TTC549 (cell line): ENCODE data around the gene RBM12.
"Not testable (repeated sequence)": the region's sequence is repeated elsewhere in the genome, so short reads cannot be mapped to it uniquely, and the experiment has no call there.

Experiments used
- FAIRE-seq: peaks from 2 replicates; lab custom pipeline; 2012; peaks lifted over from hg19 to GRCh38; lab: Jason Lieb, UNC

RBM12 gene

DNA sequence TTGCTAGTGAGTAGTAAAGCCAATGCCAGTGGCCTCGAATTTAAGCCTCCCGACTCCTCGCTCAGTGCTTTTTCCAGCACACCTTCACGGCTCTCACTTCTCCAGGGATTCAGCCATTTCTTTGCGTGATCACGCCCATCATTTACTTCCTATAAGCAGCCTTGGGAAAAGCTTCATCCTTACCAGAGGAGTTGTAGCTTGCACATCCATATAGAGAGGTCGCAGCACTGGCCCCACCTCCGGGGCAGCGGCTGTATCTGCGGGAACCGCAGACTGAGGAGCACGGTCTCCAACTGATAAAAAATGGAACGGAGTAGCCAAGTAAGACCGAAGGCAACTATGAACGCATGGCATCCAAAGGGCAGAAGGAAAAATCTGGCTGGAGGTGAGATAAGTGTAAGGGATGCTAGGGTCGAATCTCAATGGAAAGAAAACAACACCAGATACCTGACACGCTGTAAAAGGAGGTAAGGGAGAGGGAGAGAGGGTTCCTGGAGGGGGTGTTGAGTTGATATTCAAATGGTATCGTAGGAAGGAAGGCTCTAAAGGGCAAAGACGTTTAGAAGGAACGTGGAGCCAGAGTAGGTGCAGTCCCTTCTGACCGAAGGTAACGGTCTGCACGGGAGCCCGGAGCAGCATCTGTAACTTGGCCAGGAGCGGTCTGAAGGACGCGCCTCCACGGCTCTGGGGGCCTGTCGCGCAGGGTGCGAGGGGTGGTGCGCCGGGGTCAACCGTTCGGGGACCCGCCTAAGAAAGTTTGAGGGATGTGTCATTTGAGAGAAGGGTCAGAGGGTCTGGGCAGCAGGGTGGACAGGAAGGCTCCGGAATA lies 33.8 kb upstream of the RBM12 start:
- FAIRE-seq, result no peak

DNA sequence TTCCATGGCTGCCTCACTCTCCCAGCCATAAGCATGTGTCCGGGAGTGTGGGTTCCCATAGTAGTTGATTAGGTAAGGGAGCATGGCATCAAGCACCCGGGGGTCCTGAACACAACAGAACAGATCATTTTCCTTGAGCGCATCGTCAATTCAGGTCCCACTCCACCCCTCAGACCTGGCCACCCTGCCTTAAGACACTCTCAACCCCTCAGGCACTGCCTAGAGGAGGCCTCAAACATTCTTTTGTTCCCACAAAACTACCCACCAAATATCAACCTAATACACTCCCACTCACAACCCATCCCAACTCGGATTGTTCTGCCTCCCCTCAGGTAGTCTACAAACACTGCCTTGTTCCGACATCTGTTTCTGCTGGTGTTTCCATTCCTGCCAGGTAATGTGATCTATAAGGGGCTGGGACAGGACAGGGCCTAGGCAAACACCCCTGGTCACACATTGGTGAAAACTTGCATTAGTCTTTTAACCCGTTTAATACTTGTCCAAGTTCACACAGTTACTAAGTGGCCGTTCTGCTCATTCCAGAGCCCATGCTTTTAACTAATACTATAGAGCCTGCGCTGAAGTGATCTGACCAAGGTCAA lies 33.1 kb upstream of the RBM12 start:
- FAIRE-seq, result no peak

DNA sequence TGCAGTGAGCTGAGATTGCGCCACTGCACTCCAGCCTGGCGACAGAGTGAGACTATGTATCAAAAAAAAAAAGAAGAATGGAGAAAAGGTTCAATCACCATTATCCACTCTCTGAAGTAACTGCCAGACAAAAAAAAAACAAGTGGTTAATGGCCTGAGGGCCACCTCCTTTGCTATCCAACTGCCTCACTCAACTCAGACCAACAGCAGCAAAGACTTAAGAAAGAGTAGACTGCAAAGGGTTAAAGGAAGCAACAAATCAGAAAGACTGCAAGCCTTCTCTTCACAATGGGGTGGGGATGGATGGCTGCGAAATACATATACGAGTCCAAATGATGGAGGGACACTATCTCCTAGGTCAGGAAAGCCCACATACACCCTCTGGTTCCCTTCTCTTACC lies 31.3 kb upstream of the RBM12 start:
- no peak for FAIRE-seq

DNA sequence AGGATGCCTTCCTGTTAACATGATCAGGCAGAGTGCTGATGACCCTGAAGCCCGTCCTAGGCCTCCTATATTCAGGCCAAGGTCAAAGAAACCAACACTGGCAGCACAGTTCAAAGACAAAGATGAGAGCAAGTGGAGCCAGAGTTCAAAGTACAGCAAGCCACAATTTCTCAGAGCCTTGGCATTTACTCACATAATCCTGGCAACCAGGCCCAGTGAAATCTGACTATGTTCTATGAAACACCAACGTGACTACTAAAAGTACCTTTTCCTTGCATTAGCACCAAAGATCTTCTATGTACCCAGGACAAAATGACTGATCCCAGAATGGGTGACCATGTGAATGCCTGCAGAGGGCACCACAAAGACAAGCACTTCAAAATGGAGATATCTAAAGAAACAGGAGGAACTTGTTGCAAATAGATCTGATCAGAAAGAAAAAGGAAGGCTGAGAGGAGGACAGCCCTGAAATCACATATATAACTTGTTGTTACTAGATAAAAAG lies 30.6 kb upstream of the RBM12 start:
- FAIRE-seq, result no peak

DNA sequence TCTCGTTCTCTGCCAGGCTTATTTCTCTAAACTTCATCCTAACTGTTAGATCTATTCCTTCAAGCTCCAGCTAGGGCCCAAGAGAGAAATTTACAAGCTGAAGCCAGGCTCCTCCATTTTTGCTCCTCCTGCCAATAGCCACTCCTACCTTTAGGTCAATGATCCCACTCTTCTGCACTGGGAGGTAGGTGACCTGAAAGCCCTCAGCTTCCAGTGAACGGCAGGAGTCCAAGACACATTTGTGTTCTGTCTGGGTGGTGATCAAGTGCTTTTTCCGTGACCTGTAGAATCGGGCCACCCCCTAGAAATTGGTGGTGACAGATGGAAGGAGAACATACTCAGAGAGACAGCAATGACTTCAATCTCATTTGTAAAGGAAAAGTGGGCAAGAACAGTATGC lies 25.6 kb upstream of the RBM12 start:
- FAIRE-seq, result no peak

DNA sequence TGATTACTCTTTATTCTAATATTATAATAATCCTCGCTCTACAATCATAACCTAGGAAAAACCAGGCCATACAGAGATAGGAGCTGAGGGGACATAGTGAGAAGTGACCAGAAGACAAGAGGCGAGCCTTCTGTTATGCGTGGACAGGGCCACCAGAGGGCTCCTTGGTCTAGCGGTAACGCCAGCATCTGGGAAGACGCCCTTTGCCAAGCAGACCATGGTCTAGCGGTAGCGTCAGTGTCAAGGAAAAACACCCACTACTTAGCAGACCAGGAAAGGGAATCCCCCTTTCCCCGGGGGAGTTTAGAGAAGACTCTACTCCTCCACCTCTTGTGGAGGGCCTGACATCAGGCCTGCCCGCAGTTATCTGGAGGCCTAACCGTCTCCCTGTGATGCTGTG lies 22.2 kb upstream of the RBM12 start:
- FAIRE-seq, result not testable (repeated sequence)

DNA sequence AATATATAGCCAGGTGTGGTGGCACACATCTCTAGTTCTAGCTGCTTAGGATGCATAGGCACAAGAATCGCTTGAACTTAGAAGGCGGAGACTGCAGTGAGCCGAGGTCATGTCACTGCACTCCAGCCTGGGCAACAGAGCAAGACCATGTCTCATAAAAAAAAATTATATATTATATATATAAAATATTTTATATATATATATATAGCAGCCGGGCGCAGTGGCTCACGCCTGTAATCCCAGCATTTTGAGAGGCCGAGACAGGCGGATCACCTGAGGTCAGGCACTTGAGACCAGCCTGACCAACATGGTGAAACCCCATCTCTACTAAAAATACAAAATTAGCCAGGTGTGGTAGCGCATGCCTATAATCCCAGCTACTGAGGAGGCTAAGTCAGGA lies 20.7 kb upstream of the RBM12 start:
- not testable (repeated sequence) for FAIRE-seq

DNA sequence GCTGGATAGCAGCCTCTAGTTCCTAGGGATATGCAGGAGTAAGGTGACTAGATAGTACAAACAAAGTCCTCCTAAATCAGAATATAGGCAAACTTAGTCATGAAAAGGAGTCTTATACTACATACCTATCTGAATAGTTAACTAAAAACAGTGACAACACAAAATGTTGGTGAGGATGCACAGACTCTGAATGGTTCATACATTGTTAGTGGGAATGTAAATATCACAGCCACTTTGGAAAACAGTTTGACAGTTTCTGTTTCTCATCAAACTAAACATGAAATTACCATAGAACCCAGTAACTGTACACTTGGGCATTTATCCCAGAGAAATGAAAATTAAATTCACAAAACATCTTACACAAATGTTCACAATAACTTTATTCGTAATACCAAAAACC lies 17.3 kb upstream of the RBM12 start:
- FAIRE-seq, result no peak

DNA sequence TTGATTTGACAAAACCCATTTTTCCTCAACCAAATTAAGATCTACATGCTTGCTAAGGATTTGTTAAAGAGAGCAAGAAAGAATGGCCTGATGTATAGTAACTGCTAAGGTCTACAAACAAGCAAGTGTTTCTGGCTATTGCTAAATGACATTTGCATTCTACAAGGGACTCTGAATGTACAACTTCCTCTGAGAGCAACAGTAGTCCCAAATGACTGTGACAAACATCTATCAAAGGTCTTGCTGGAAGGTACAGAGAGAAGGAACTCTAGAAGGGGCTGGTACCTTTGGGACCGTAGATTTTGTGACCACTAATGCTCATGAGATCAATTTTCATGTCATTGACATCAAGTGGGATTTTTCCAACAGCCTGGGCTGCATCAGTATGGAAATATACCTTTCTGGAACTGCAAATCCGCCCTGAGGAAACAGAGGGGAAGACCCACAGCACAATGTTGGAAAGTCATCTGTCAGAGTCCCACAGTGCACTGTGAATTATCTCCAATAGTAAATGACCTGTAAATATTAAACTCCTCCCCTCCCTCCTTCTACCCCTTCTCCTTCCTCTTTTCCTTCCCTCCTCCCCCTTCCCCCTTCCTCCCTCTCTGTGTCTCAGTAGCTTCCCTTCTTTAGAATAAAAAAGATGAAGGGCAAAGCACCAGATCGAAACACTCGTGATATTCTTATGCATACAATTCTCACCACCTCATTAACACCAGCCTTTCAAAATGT lies 15.9 kb upstream of the RBM12 start:
- no peak for FAIRE-seq

DNA sequence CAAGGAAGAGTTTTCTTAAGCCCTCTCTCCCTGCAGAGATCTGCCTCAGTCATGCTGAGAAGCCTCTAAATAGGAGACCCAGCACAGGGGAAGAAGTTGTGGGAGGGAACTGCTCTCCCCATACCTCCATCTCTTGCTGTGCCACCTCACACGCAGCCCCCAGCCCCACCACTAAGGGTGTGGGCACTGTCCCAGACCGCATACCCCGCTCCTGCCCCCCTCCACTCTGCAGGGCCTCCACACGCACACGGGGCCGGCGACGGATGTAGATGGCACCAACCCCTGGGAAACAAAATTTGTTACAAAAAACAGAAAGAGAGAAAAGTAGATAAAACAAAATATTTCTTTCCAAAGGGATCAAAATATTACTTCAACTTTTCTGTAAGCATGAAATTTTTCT lies 10.2 kb upstream of the RBM12 start:
- no peak for FAIRE-seq

DNA sequence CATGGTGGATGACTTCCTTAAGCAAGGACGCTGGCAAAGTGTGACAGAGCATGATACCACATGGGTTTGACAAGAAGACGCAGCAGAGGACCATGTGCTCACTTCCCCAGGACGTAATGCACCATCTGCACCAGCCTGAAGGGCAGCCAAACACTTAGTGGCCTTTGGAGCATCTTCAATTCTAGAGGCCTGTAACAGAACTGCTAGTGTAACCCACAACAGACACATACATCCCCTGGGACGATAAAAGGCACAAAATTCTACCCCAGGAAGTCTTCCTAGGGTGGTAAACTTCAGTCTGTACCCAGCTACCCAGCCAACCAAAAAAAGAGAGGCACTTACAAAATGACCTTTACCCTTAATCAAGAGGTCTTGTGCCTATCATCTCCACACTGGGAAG lies 9.2 kb upstream of the RBM12 start:
- no peak for FAIRE-seq

DNA sequence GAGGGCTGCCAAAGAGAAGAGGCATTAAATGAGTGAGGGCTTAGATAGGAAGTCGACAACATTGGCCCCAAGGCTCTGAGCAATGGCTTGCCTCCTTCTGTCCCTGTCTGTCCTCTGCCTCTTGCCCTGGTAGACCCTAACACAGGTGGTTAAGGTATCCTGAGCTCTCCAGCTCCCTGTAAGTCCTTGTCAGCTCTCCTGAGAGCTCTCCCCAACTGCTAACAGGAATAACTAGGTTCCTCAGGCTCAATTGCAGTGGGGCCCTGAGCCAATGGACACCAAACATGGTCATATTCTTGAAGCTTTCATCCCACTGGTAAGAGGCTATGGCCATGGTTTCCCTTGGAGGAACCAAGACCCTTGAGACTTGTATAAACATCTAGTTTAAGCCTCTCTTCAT lies 5.0 kb upstream of the RBM12 start:
- no peak for FAIRE-seq

DNA sequence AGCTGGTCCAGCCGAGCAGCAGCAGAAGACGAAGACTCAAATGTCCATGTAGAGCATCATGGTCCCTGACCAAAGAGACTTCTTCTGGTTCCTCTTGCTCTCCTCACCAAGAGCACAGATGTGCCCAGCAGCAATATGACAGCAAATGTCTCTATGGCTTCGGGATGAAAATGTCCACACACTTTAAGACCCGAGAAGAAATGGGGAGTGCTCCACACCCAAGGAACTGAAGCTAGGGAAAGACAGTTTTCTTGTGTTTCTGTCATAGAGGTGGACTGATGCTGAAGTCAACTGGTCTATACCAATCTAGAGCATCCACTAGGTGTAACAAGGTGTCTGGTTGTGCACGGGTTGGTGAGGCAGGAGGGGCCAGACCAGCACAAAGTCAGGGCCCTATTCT lies 4.5 kb upstream of the RBM12 start:
- no peak for FAIRE-seq

DNA sequence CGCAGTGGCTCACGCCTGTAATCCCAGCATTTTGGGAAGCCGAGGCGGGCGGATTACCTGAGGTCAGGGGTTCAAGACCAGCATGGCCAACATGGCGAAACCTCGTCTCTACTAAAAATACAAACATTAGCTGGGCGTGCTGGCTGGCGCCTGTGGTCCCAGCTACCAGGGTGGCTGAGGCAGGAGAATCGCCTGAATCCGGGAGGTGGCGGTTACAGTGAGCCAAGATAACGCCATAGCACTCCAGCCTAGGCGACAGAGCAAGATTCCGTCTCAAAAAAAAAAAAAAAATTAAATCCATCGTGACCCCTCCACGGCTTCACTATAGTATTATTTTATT lies 1.2 kb upstream of the RBM12 start:
- FAIRE-seq, result no peak

DNA sequence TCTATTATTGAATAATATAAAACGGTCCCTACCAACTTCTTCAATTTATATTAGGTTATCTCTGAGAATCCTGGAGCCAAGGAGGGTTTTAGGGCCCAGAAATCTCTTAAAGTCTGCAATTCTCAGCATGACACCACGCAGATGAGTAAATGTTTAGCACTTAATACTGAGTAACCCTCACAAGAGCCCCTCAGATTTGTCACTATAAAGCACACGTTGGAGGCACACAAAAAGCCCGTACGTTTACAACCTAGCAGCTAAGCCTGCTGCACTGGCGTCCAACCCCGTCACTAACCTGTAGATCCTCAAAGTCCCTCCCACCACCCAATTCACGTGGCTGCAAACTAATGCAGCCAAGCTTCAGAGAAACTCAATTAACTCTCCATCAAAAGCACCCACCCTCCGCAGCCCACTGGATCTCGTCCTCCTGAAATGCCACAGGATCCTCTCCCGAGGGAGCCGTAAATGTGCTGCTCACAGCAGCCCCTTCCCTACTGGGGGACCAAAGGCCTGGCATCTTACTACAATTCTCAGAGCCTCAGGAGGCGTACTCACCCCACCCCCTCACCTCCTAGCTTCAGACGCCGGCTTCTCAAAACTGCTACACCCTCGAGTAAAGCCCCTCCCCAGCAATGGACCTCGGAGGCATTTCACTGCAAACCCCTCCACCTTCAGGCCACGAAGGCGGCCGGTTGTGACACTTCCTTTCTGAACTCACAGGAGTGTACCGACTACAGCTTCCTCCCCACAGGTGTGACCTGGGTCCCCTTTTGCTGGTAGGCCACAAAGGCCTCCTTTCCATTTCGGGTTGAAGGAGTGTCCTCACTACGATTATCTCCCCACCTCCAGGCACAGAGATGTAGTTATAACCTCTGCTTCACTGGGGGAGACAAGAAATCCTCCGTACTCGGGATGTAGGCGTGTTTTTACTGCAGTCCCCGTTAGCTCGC lies 909 bp downstream of the RBM12 start:
- no peak for FAIRE-seq

DNA sequence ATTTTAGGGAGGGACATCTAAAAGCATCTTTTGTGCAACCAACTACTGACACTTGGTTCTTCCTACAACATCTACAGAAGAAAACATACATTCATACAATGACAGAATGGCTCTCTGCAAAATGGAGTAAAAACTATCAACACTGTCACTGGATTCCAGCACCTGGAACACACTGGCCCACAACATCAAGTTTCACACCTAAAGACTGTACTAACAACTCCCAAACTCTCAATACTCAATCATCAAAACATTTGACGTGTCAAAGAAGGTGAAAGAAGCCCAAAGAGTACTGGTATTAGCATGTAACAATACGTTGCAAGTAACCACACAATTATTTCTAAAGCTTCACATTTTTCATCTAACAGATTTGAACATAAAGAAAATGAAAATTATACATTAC lies 2.1 kb downstream of the RBM12 start:
- FAIRE-seq, result no peak

DNA sequence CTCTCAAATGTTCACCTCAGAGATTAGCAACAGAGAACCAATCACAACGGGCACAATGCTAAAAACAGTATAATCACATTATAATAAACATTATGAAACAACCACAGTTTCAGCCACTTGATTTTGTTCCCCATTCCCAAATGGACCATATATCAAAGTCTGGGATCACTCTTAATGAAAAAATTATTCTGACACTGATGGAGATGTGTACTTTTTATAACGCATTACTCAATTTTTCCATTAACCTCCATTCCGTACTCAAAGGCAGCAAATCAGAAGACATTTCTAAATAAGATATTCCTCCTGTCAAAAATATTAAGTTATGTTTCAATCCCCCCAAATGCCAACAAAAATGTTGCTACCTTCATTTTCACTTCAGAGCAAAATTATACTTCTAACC lies 2.8 kb downstream of the RBM12 start:
- FAIRE-seq, result no peak

DNA sequence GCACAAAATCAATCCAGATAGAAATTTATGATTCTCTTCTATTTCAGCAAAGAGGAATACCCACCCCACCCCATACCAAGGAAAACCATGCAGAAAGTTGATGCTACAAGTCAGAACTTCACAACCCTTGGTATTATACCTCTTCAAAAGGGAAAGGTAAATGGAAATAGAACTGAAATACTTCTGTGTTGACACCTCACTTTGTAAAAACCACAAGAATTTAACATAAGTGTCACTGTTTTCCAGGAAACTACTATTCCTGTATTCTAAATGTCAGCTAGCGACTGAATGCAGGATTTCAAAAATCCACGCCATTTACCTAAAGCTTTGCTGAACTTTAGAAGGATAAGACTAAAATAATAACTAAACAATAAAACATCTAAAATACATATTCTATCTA lies 3.6 kb downstream of the RBM12 start:
- FAIRE-seq, result no peak

DNA sequence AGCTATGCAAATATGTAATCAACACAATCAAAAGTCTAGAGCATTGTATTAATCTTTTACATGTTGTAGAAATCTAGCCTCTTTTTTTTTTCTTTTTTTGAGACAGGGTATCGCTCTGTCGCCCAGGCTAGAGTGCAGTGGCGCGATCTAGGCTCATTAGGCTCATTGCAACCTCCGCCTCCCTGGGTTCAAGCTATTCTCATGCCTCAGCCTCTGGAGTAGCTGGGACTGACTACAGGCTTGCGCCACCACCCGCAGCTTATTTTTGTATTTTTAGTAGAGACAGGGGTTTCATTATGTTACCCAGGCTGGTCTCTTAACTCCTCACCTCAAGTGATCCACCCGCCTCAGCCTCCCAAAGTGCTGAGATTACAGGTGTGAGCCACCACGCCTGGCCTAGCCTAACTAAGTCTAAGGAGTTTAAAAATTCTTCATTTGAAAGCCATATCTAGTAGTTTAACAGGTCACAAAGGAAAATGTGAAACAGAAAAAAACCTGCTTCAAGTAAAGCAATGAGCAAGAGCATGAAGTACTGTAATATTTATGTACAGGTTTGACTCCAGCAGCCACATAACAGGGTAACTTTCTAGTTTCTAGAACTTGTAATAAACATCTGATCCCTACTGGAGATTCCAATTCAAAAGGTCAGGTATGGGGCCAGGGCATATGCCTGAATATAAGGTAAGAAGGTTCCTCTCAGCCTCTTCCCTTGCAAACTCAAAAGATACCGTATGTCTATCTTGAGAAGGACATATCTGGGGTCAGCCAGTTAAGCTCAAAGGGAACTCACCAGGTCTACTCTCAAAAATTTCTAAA lies 4.4 kb downstream of the RBM12 start:
- no peak for FAIRE-seq

DNA sequence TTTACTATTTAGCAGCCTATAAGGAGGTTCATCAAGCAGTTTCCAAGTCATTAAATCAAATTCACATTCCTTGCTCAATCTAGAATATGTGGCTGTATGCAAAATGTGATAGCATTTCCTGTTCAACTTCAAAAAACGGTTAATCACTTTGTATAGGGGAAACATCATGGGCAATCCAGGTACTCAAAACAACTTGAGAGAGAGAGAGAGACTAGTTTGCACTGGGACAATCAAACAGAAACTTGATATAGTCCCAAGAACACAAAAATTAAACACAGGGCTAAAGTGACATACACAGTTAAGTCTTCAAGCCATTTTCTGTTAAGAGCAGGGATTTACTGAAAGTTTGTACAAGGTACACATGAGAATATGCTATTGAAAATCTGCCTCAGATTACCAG lies 7.4 kb downstream of the RBM12 start:
- no peak for FAIRE-seq

DNA sequence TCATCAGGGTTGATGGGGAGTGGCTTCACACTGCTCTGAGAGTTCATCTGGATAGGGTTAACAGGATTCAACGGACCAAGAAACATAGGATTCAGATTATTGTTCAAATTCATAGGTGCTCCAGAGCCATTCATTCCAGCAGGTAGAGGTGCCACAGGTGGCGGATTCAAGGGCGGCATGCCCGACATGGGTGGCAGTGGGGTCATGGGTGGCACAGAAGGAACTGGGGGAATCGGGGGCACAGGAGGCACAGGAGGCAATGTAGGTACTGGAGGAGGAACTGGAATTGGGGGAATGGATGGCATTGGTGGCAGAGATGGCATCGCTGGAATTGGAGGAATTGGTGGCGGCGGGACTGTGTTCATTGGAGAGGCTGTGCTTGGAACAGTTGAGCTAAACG lies 10.3 kb downstream of the RBM12 start:
- FAIRE-seq, result no peak
